Neural progenitor cell (in vitro differentiated cells): ENCODE results near the gene CHKA.

Experiments
- CTCF ChIP-seq: fragments of 200-600 bp; sonication (generic); IDR thresholded peaks from 2 replicates; pipeline ENCODE4 v1.5.1; 2017; ENCODE audit warnings: antibody characterized with exemption, mild to moderate bottlenecking
- EZH2 ChIP-seq: fragments of 200-600 bp; sonication (generic); IDR thresholded peaks from 2 replicates; pipeline ENCODE4 v1.6.1; 2017; ENCODE audit warnings: antibody characterized with exemption, mild to moderate bottlenecking, moderate library complexity
- EZH2phosphoT487 ChIP-seq: fragments of 200-600 bp; sonication (generic); IDR thresholded peaks from 2 replicates; pipeline ENCODE4 v1.6.1; 2017; ENCODE audit warnings: antibody characterized with exemption

- no peak for TF ChIP-seq EZH2
- no peak for TF ChIP-seq CTCF
- TF ChIP-seq EZH2phosphoT487: no peak
Observed at GRCh38 chr11:68026391-68027105, 94.6 kb downstream of the CHKA start.
